ENCODE data around the gene PCGF1. TPM values are rescaled to one million over a fixed set of nuclear protein-coding genes. Genes with fewer than 3 reads are reported as not detected.

Gene PCGF1
- total RNA-seq, 1 experiment from 2014 or later = 39.9 TPM

GRCh38 chr2:74511104-74511989 is 3.9 kb upstream of the PCGF1 start (continued):
- no peak for TF ChIP-seq FOSL1 (IDR thresholded peaks at IDR 0.05; ENCODE audit: low read depth)

GRCh38 chr2:74510272-74510671 is 2.8 kb upstream of the PCGF1 start:
- no peak overlapping the region for H2AFZ ChIP-seq (ENCODE audit: low read depth, low read length, poor library complexity, severe bottlenecking)
- H3K9ac ChIP-seq (ENCODE audit: low read length) = no peak overlapping the region
- ATAC-seq (no peak), DNase-seq (ENCODE audit: low read depth, low spot score) (no peak)
- ChIA-PET POLR2A (interaction anchor here (1.1 kb wide), 2 partner anchors 10 to 12 kb away, joined by 3 read pairs; no protein-coding TSS in a partner anchor), CTCF (no interaction called here), RAD21 (ENCODE audit: low non-redundant PET in 1 of 2, low total read pairs in 2 of 2, uncharacterized antibody in 2 of 2, unreplicated experiment in 2 of 2) (no interaction called here)
- no peaks in the 10 kb centered on the region for H3K9me2 ChIP-seq (ENCODE audit: insufficient read depth)
- no peak overlapping the region for H3K27ac ChIP-seq (ENCODE audit: low read depth, low read length)
- intact Hi-C loops (cut with micrococcal nuclease) = no loop called here
- no peaks in the 10 kb centered on the region for H4K20me1 ChIP-seq (ENCODE audit: insufficient read depth)
- no peak for TF ChIP-seq SP1 (IDR thresholded peaks at IDR 0.05; ENCODE audit: low read depth)
- TF ChIP-seq POLR2AphosphoS5 (IDR thresholded peaks at IDR 0.05; ENCODE audit: low read depth, low read length) = no peak
- TF ChIP-seq EZH2phosphoT487 (IDR thresholded peaks at IDR 0.05; ENCODE audit: borderline replicate concordance) = no peak
- TF ChIP-seq YY1 (IDR thresholded peaks at IDR 0.05; ENCODE audit: extremely low read depth, insufficient replicate concordance, low read depth, low read length) = no peak
- no peak for TF ChIP-seq ZNF274 (IDR thresholded peaks at IDR 0.05; ENCODE audit: low read depth, low read length)
- no peak for TF ChIP-seq SRF (IDR thresholded peaks at IDR 0.05; ENCODE audit: low read depth)
- TF ChIP-seq FOSL1 (IDR thresholded peaks at IDR 0.05; ENCODE audit: low read depth) = no peak
- no peak for TF ChIP-seq ZFX (IDR thresholded peaks at IDR 0.05)
- no peak for TF ChIP-seq CBX3 (IDR thresholded peaks at IDR 0.05; ENCODE audit: low read depth)
- no peak for TF ChIP-seq JUND (IDR thresholded peaks at IDR 0.05)
- no peak for TF ChIP-seq POLR2A (IDR thresholded peaks at IDR 0.05; ENCODE audit: borderline replicate concordance, extremely low read depth, insufficient read depth, insufficient read length)
- TF ChIP-seq EZH2 (IDR thresholded peaks at IDR 0.05) = no peak
- TF ChIP-seq CEBPB (IDR thresholded peaks at IDR 0.05; ENCODE audit: low read depth) = no peak
- TF ChIP-seq TCF7L2 (IDR thresholded peaks at IDR 0.05; ENCODE audit: borderline replicate concordance, extremely low read depth, insufficient read depth, insufficient read length) = no peak
- TF ChIP-seq ZBTB33 (IDR thresholded peaks at IDR 0.05; ENCODE audit: extremely low read depth, insufficient replicate concordance, low read length) = no peak
- no peak for TF ChIP-seq SIN3A (IDR thresholded peaks at IDR 0.05; ENCODE audit: low read depth)
- no peak for TF ChIP-seq ELF1 (IDR thresholded peaks at IDR 0.05; ENCODE audit: borderline replicate concordance, low read depth)
- TF ChIP-seq ATF3 (IDR thresholded peaks at IDR 0.05) = no peak
- TF ChIP-seq CTCF (IDR thresholded peaks at IDR 0.05 in 2 of 3, conservative IDR thresholded peaks at IDR 0.05 in 1 of 3; ENCODE audit: borderline replicate concordance in 1 of 3, insufficient read depth in 1 of 3, low read depth in 2 of 3, low read length in 2 of 3) = no peak
- no peak for TF ChIP-seq MAX (IDR thresholded peaks at IDR 0.05)
- no peaks in the 10 kb centered on the region for H3K9me3 ChIP-seq (ENCODE audit: control insufficient read depth in 1 of 2, insufficient read depth in 1 of 2, low read depth in 1 of 2, low read length in 2 of 2)
- H3K79me2 ChIP-seq (ENCODE audit: insufficient read depth, low read length) = peaks cover 19% of the 10 kb centered on the region
- H3K4me1 ChIP-seq (ENCODE audit: control insufficient read depth in 1 of 2, insufficient read depth in 2 of 2, low read length in 2 of 2) = peaks cover 14 to 27% of the 10 kb centered on the region in 2 experiments; a peak in 3 of 4 replicates
- no TSS peak for BruUV-seq (replicated peaks)
- H3K36me3 ChIP-seq (ENCODE audit: control insufficient read depth in 1 of 2, insufficient read depth in 2 of 2, low read length in 2 of 2) = peaks cover 3 to 8% of the 10 kb centered on the region in 2 experiments; a peak in 1 of 4 replicates
- no peaks in the 10 kb centered on the region for H3K27me3 ChIP-seq (ENCODE audit: insufficient read depth, low read length)
- H3K4me2 ChIP-seq (ENCODE audit: low read length) = no peak overlapping the region
- H3K4me3 ChIP-seq (replicated peaks in 1 of 2; ENCODE audit: low read depth in 1 of 2, low read length in 2 of 2) = no peak overlapping the region
